Liver (tissue), 9 donors: ENCODE measurements around the gene SKAP2. TPM values are rescaled to one million over a fixed set of nuclear protein-coding genes. Genes with fewer than 3 reads are reported as not detected.

Experiments used
- DNase-seq: peaks from one replicate; pipeline ENCODE4 v3.0.0-alpha.2; 2017; ENCODE audit warnings: low spot score
- H3K27ac ChIP-seq, 2 donors: one replicate each; pipeline ENCODE4 v1.7.0; 2013; ENCODE audit warnings: inconsistent platforms in 2 of 2, low read length in 2 of 2, control low read depth in 1 of 2, low read depth in 1 of 2, mild to moderate bottlenecking in 1 of 2
- H3K27me3 ChIP-seq, 4 donors: one replicate each; pipeline versions ENCODE4 v1.6.1 to v1.7.0; 2013; ENCODE audit warnings: low read length in 3 of 4, inconsistent platforms in 1 of 4, mild to moderate bottlenecking in 1 of 4, moderate library complexity in 1 of 4; ENCODE audit not compliant: control insufficient read depth in 4 of 4, insufficient read depth in 4 of 4
- H3K36me3 ChIP-seq, 4 donors: one replicate each; pipeline versions ENCODE4 v1.6.1 to v1.7.0; 2013; ENCODE audit warnings: low read length in 3 of 4, mild to moderate bottlenecking in 3 of 4, low read depth in 1 of 4, moderate library complexity in 1 of 4; ENCODE audit not compliant: control insufficient read depth in 4 of 4, insufficient read depth in 3 of 4
- H3K4me1 ChIP-seq, 4 donors: one replicate each; pipeline versions ENCODE4 v1.6.1 to v1.7.0; 2013; ENCODE audit warnings: low read length in 3 of 4, mild to moderate bottlenecking in 3 of 4, moderate library complexity in 1 of 4; ENCODE audit not compliant: control insufficient read depth in 4 of 4, insufficient read depth in 4 of 4
- H3K4me3 ChIP-seq, 3 donors: one replicate each; pipeline versions ENCODE4 v1.6.1 to v1.7.0; 2013; ENCODE audit warnings: low read length in 3 of 3, control low read depth in 1 of 3, low read depth in 1 of 3, mild to moderate bottlenecking in 1 of 3
- H3K9ac ChIP-seq, 2 donors: one replicate each; pipeline ENCODE4 v1.7.0; 2013; ENCODE audit warnings: low read length in 2 of 2, mild to moderate bottlenecking in 2 of 2, moderate library complexity in 2 of 2, control low read depth in 1 of 2, low read depth in 1 of 2
- H3K9me3 ChIP-seq, 4 donors: one replicate each; pipeline versions ENCODE4 v1.6.1 to v1.7.0; 2013; ENCODE audit warnings: low read length in 3 of 4; ENCODE audit not compliant: control insufficient read depth in 4 of 4
- EGR1 ChIP-seq, 2 donors: IDR thresholded peaks; 2 replicates each; pipeline ENCODE4 v1.6.1; 2016 to 2018; ENCODE audit warnings: antibody characterized with exemption in 2 of 2, low read depth in 2 of 2
- FOXA2 ChIP-seq: IDR thresholded peaks from 2 replicates; pipeline ENCODE4 v1.6.1; 2016; ENCODE audit warnings: antibody characterized with exemption
- HNF4A ChIP-seq, 2 donors: conservative IDR thresholded peaks; 2 replicates each; pipeline ENCODE4 v1.6.1; 2016; ENCODE audit warnings: antibody characterized with exemption in 2 of 2, mild to moderate bottlenecking in 2 of 2
- JUND ChIP-seq, 2 donors: IDR thresholded peaks; 2 replicates each; pipeline ENCODE4 v1.6.1; 2016; ENCODE audit warnings: antibody characterized with exemption in 2 of 2
- NR2F2 ChIP-seq: IDR thresholded peaks from 2 replicates; pipeline ENCODE4 v1.6.1; 2016; ENCODE audit warnings: antibody characterized with exemption
- RXRA ChIP-seq, 2 donors: IDR thresholded peaks; 2 replicates each; pipeline ENCODE4 v1.6.1; 2017 to 2018; ENCODE audit warnings: antibody characterized with exemption in 2 of 2, mild to moderate bottlenecking in 1 of 2
- SP1 ChIP-seq: IDR thresholded peaks from 2 replicates; pipeline ENCODE4 v1.6.1; 2018; ENCODE audit warnings: antibody characterized with exemption, mild to moderate bottlenecking
- YY1 ChIP-seq: IDR thresholded peaks from 2 replicates; pipeline ENCODE4 v1.6.1; 2016; ENCODE audit warnings: antibody characterized with exemption, mild to moderate bottlenecking
- WGBS: extraction: QIAGEN DNeasy Blood & Tissue Kit; methylation state at CpG from one replicate; pipeline ENCODE4 v1.1.7; 2013; 5-methylcytosine and 5-hydroxymethylcytosine counted together
- polyA plus RNA-seq, 2 donors: library from polyadenylated mRNA; stranded (reverse) in 1 of 2; unstranded in 1 of 2; fragments of 200-250 nt in 1 of 2; fragments of >200 nt in 1 of 2; fragmentation: Nextera tagmentation in 1 of 2; extraction: Ambion mirVana in 1 of 2; gene quantifications; one replicate each; pipeline versions ENCODE4 v1.2.1 to v1.2.3, GENCODE V29; 2013 to 2015
- total RNA-seq, 2 donors: library from RNA; depleted of rRNA; stranded (reverse); fragments of >200 nt; gene quantifications; one replicate each; pipeline ENCODE4 v1.2.3, GENCODE V29; 2014
- TF ChIP-seq, protein P1 (sequence below): fragments of 150-350 bp; IDR thresholded peaks from 2 replicates; pipeline ENCODE4 v1.5.1; 2017; ENCODE audit warnings: improper control_type of control experiment, low read depth, low read length; ENCODE audit not compliant: missing input control
- TF ChIP-seq, protein P2 (sequence below): IDR thresholded peaks from 2 replicates; pipeline ENCODE4 v1.6.1; 2016; ENCODE audit warnings: antibody characterized with exemption, mild to moderate bottlenecking
- TF ChIP-seq, protein P3 (sequence below): IDR thresholded peaks from 2 replicates; pipeline ENCODE4 v1.6.1; 2016; ENCODE audit warnings: antibody characterized with exemption
- TF ChIP-seq, protein P4 (sequence below): IDR thresholded peaks from 2 replicates; pipeline ENCODE4 v1.6.1; 2016; ENCODE audit warnings: antibody characterized with exemption
- donor health status: healthy.
- donor health status: healthy.
- donor health status: healthy.
- donor health status: healthy.
- donor health status: healthy.

Gene SKAP2
- total and polyA plus RNA-seq, 4 donors, result 3.4 to 9.2 (median 5.1) TPM

DNA sequence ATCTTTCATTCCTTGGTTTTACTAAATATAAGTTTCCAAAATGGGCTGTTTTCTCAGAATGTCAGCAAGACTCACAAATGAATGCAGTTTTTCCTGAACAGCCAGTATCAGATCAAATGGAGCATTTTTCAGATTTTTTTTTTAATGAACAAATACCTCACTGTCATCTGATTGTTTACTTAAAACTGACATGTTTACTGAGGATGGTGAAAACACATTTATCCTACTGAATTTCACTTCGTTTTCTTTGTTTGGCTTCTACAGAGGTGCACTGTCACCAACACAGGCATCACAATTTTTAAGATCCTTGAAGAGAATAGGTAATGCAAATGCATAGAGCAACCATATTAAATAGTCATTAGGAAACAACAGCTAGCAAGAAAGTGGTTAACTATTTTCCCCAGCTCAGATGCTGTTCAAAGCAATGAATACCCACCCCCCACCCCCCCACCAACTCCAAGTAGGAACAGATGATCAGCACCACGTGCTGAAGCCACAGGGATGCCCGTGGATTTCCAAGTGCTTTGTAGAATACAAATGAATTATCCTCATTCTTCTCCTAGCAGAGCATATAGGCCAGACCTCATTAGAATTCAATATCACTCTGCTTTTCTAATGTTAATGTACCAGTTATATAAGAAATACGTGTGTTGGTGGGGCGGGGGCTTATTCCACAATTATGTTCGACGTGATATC lies 205.9 kb downstream of the SKAP2 start:
- Histone ChIP-seq H3K36me3 (no peaks in the 10 kb centered on the region), H3K4me1 (no peaks in the 10 kb centered on the region), H3K27me3 (no peaks in the 10 kb centered on the region), H3K4me3 (no peak overlapping the region), H3K27ac (no peak overlapping the region), H3K9ac (no peak overlapping the region), H3K9me3 (no peaks in the 10 kb centered on the region)
- 85% methylated on average over 7 of the region's 7 CpGs for WGBS
- no peak for DNase-seq
- TF ChIP-seq, protein P1, sequence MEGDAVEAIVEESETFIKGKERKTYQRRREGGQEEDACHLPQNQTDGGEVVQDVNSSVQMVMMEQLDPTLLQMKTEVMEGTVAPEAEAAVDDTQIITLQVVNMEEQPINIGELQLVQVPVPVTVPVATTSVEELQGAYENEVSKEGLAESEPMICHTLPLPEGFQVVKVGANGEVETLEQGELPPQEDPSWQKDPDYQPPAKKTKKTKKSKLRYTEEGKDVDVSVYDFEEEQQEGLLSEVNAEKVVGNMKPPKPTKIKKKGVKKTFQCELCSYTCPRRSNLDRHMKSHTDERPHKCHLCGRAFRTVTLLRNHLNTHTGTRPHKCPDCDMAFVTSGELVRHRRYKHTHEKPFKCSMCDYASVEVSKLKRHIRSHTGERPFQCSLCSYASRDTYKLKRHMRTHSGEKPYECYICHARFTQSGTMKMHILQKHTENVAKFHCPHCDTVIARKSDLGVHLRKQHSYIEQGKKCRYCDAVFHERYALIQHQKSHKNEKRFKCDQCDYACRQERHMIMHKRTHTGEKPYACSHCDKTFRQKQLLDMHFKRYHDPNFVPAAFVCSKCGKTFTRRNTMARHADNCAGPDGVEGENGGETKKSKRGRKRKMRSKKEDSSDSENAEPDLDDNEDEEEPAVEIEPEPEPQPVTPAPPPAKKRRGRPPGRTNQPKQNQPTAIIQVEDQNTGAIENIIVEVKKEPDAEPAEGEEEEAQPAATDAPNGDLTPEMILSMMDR, result no peak

DNA sequence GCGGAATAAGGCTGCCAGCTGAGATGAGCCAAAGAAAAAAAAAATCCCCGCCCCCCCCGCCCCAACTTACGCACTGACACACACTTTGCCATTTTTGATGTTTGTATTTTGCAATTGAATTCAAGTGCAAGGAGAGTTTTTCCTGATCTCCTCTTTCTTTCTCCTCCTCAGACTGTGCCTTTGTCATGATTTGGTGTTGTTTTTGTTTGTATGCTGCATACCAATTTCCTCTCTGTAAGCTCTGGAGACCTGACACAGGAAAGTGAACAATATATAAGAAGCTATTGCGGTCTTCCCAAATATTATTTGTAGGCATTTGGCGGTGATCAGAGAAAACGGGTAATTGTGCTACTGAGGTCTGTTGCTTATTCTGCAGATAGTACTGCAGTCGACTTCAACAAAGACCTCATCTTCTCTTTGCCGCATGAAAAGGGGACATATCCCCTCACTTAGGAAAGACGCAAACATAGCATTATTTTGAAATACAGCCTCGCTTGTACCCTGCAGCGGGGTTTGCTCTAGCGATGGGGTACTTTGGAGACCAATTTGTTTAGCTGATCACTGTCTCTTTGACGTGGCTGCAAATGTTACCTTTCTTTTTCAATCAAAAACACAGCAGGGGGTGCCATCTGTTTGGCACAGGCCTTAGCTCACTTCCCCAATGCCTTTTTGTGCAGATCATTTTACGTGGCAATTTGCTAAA lies 206.6 kb downstream of the SKAP2 start:
- H3K27me3 ChIP-seq, result no peaks in the 10 kb centered on the region
- H3K4me3 ChIP-seq, result no peak overlapping the region
- no peaks in the 10 kb centered on the region for H3K9me3 ChIP-seq
- WGBS, result 66% methylated on average over 15 of the region's 15 CpGs
- H3K9ac ChIP-seq, result no peak overlapping the region
- DNase-seq, result no peak
- no peaks in the 10 kb centered on the region for H3K36me3 ChIP-seq
- no peak overlapping the region for H3K27ac ChIP-seq
- TF ChIP-seq RXRA (IDR thresholded peaks at IDR 0.05) (no peak), FOXA2 (no peak), HNF4A (conservative IDR thresholded peaks at IDR 0.05) (no peak), YY1 (no peak), SP1 (no peak), EGR1 (IDR thresholded peaks at IDR 0.05; ENCODE audit: low read depth in 2 of 2) (no peak), NR2F2 (no peak), JUND (IDR thresholded peaks at IDR 0.05) (no peak)
- TF ChIP-seq, protein P2, sequence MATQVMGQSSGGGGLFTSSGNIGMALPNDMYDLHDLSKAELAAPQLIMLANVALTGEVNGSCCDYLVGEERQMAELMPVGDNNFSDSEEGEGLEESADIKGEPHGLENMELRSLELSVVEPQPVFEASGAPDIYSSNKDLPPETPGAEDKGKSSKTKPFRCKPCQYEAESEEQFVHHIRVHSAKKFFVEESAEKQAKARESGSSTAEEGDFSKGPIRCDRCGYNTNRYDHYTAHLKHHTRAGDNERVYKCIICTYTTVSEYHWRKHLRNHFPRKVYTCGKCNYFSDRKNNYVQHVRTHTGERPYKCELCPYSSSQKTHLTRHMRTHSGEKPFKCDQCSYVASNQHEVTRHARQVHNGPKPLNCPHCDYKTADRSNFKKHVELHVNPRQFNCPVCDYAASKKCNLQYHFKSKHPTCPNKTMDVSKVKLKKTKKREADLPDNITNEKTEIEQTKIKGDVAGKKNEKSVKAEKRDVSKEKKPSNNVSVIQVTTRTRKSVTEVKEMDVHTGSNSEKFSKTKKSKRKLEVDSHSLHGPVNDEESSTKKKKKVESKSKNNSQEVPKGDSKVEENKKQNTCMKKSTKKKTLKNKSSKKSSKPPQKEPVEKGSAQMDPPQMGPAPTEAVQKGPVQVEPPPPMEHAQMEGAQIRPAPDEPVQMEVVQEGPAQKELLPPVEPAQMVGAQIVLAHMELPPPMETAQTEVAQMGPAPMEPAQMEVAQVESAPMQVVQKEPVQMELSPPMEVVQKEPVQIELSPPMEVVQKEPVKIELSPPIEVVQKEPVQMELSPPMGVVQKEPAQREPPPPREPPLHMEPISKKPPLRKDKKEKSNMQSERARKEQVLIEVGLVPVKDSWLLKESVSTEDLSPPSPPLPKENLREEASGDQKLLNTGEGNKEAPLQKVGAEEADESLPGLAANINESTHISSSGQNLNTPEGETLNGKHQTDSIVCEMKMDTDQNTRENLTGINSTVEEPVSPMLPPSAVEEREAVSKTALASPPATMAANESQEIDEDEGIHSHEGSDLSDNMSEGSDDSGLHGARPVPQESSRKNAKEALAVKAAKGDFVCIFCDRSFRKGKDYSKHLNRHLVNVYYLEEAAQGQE, result no peak
- TF ChIP-seq, protein P3, sequence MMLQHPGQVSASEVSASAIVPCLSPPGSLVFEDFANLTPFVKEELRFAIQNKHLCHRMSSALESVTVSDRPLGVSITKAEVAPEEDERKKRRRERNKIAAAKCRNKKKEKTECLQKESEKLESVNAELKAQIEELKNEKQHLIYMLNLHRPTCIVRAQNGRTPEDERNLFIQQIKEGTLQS, result no peak
- TF ChIP-seq, protein P4, sequence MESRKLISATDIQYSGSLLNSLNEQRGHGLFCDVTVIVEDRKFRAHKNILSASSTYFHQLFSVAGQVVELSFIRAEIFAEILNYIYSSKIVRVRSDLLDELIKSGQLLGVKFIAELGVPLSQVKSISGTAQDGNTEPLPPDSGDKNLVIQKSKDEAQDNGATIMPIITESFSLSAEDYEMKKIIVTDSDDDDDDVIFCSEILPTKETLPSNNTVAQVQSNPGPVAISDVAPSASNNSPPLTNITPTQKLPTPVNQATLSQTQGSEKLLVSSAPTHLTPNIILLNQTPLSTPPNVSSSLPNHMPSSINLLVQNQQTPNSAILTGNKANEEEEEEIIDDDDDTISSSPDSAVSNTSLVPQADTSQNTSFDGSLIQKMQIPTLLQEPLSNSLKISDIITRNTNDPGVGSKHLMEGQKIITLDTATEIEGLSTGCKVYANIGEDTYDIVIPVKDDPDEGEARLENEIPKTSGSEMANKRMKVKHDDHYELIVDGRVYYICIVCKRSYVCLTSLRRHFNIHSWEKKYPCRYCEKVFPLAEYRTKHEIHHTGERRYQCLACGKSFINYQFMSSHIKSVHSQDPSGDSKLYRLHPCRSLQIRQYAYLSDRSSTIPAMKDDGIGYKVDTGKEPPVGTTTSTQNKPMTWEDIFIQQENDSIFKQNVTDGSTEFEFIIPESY, result no peak
- TF ChIP-seq, protein P1, result no peak
- H3K4me1 ChIP-seq, result no peaks in the 10 kb centered on the region
